K562 (cell line): ENCODE data around the gene ZNF891. TPM values are rescaled to one million over a fixed set of nuclear protein-coding genes. Genes with fewer than 3 reads are reported as not detected.

ENCODE experiments used
- CHAMP1 ChIP-seq: fragments of 450-650 bp; IDR thresholded peaks from 2 replicates; pipeline ENCODE4 v1.6.1; 2016; ENCODE audit warnings: mild to moderate bottlenecking
- DDX20 ChIP-seq: fragments of 450-650 bp; IDR thresholded peaks from 2 replicates; pipeline ENCODE4 v1.6.1; 2016; ENCODE audit warnings: missing genetic modification characterization, low read depth, mild to moderate bottlenecking, missing compliant biosample characterization, moderate library complexity
- GTF2B ChIP-seq: IDR thresholded peaks from 2 replicates; pipeline ENCODE4 v1.6.1; 2011; ENCODE audit not compliant: insufficient read length; ENCODE audit errors: extremely low read depth
- KDM2B ChIP-seq: fragments of 250-450 bp; sonication (Bioruptor Pico); IDR thresholded peaks from 2 replicates; pipeline ENCODE4 v1.8.0; 2021; ENCODE audit warnings: mild to moderate bottlenecking, moderate library complexity
- MGA ChIP-seq: fragments of 450-650 bp; IDR thresholded peaks from 2 replicates; pipeline ENCODE4 v1.6.1; 2016; ENCODE audit warnings: mild to moderate bottlenecking, moderate library complexity
- NCOA4 ChIP-seq: fragments of 450-650 bp; IDR thresholded peaks from 2 replicates; pipeline ENCODE4 v1.6.1; 2018; ENCODE audit warnings: mild to moderate bottlenecking; ENCODE audit not compliant: partially characterized antibody
- NFATC3 ChIP-seq: fragments of 450-650 bp; IDR thresholded peaks from 2 replicates; pipeline ENCODE4 v1.6.1; 2017; ENCODE audit warnings: mild to moderate bottlenecking
- NR3C1 ChIP-seq: sonication (generic); formaldehyde crosslinking; IDR thresholded peaks from 2 replicates; pipeline ENCODE4 v1.8.1; 2022; ENCODE audit warnings: missing genetic modification reagents
- NR4A1 ChIP-seq, 2 experiments: fragments of 250-450 bp in 1 of 2; fragments of 450-650 bp in 1 of 2; sonication (Bioruptor Pico) in 1 of 2; IDR thresholded peaks; 2 replicates each; pipeline versions ENCODE4 v1.4.0 to v1.6.1; 2016 to 2020; ENCODE audit warnings: mild to moderate bottlenecking in 2 of 2, missing compliant biosample characterization in 1 of 2, missing genetic modification characterization in 1 of 2, moderate library complexity in 1 of 2
- WHSC1 ChIP-seq: IDR thresholded peaks from one replicate; pipeline ENCODE4 v1.6.1; 2012; ENCODE audit warnings: low read length, control low read depth, inconsistent platforms
- polyA plus RNA-seq, 8 experiments: library from polyadenylated mRNA; depleted of rRNA in 4 of 8; stranded (reverse) in 5 of 8; unstranded in 3 of 8; fragments of >200 nt; fragmentation: Nextera tagmentation in 2 of 8; fragmentation: Illumina TruSeq in 1 of 8; extraction: Ambion mirVana in 2 of 8; extraction: Trizol in 1 of 8; gene quantifications; 2 replicates each; pipeline versions ENCODE4 v1.2.1 to v1.2.3, GENCODE V29; 2011 to 2014; ENCODE audit warnings: inconsistent platforms in 1 of 8, missing spikeins in 1 of 8
- total RNA-seq, 7 experiments: library from RNA; depleted of rRNA in 6 of 7; stranded (reverse); fragments of >200 nt in 6 of 7; fragmentation: Illumina TruSeq in 2 of 7; extraction: Trizol in 2 of 7; gene quantifications; 2 replicates each; pipeline versions ENCODE4 v1.2.1 to v1.2.3, GENCODE V29; 2011 to 2021; ENCODE audit warnings: low replicate concordance in 1 of 7

The ZNF891 gene
- total and polyA plus RNA-seq, 9 of the 15 experiments (the other 6 are each of a cell fraction or from before 2014, with no cell fraction given) = 0.41 to 2.0 (median 1.3) TPM

GRCh38 chr12:133130038-133130807 lies at the start of gene ZNF891, which contains the start of gene ZNF10 (continued):
- TF ChIP-seq CHAMP1 (no peak), KDM2B (CRISPR knock-in tag) (peak; percentile 62; the same call in 1 of the 2 replicates), NR4A1 (CRISPR knock-in tag; IDR thresholded peaks at IDR 0.05) (peak; percentile 74; the same call in 1 of the 2 replicates), NR4A1 (tag; IDR thresholded peaks at IDR 0.05) (no peak), NR3C1 (CRISPR knock-in tag) (no peak), MGA (peak; percentile 83), GTF2B (no peak), DDX20 (tag) (no peak), NCOA4 (no peak), WHSC1 (no peak), NFATC3 (no peak)
